GM18909 (cell line): Measurements from ENCODE around the gene TRIM67.
A peak's percentile ranks its signal among the peaks of the same experiment; 100 is the strongest.

Experiments used
- ATAC-seq: cut with Tn5 transposase; IDR thresholded peaks from one replicate; pipeline ENCODE4 v1.9.1; 2021; ENCODE audit warnings: mild to moderate bottlenecking; ENCODE audit not compliant: unreplicated experiment, poor library complexity

The TRIM67 gene

DNA sequence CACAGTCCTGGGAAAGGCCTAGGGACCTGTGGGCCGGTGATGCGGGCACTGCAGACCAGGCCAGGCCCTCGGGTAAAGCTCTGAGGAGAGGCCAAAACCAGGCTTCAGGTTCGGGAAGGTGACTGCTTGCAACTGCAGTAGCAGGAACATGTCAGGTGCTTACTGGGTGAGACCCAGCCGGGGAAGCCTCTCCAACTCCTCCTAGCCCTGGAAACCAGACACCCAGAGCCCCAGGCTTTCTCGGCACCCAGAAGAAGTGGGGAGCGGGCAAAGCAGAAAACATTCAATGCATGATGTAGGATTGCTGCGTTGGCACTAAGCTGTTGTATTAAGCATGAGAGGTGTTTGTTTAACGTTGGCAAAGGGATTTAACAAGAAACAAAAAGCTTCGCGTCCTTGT lies 58.9 kb downstream of the TRIM67 start:
- ATAC-seq, result no peak

DNA sequence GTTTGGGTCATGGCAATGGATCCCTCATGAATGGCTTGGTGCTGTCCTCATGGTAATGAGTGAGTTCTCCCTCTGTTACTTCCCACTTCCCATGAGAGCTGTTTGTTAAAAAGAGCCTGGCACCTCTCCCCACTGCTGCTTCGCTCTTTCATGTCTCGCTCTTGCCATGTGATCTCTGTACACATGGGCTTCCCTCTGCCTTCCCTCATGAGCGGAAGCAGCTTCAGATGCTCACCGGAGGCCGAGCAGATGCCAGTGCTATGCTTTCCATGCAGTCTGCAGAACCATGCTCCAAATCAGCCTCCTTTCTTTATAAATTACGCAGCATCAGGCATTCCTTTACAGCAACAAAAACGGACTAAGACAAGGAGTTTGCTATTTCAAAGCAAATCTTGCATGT lies 64.3 kb downstream of the TRIM67 start:
- ATAC-seq, result no peak

DNA sequence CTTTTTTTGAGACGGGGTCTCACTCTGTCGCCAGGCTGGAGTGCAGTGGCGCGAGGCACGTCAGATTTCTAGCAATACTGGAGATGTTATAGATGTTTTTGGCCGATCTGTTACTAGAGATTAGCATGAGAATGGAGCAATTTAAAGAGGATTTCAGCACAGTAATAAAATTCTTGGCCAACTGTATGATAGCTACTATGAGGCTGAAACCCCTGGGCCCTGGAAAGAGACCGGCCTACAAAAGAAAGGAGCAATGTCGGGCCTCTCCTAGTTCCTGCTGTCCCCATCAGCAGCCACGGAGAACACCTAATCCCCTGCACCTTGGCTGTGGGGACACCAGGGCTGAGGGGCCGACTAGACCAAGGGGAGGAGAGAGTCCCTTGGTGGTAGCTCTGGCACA lies 69.7 kb downstream of the TRIM67 start:
- no peak for ATAC-seq

DNA sequence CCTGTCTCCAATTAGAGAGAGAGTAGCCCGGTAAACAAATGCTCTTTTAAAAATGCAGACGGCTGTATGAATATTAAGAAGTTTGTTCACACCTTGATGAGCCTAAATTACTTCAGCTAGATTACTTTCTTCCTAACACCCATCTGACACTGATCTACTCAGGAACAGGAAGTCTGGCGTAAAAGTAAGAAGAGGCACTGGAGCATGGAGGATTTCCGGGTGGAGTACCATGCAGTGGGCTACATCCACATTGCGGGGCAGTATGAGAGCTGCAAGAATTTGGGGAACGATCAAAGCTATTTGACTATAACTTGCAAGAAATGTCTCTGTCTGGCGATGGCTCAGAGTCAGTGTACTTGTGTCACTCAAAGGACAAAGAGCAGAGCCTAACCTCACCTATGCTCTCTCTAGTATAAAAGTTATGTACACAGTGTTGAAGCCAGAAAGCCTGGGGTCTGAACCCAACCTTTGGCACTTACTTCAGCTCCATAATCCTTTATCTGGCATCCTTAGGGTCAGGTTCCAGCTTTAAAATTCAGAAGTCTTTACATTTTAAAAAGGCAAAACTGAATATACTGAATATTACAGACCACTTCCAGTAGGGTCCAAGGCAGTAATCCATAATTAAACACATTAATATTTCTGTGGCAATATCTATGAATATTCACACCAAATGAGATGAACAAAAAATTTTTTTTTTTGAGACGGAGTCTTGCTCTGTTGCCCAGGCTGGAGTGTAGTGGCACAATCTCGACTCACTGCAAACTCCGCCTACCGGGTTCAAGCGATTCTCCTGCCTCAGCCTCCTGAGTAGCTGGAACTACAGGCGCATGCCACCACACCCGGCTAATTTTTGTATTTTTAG lies 71.2 kb downstream of the TRIM67 start:
- ATAC-seq, result peak; percentile 70

DNA sequence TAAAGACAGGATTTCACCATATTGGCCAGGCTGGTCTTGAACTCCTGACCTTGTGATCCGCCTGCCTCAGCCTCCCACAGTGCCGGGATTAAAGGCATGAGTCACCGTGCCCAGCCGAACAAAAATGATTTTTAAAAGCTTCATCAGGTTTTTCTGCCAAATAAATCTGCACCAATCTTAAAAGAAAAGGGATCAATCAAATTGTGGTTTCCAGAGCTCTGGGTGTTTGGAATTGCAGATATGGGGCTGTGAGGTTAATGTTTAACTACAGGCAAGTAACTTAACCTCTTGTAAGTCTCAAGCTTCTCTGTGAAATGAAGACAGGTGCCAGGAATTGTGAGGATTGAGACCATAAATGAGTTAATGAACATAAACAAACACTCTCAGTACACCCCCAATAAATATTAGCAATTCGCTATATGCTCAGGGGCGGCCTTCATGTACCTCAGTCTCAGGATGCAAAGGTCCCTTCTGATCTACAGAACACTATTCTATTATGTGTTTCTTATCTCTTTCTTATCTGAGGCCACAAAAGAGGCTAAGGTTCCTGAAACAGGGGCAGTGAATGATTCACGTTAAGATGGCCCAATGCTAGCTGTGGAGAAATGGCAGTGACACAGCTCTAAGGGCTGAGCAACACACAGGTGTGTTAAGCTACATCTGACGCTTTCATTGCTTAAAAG lies 72.0 kb downstream of the TRIM67 start:
- ATAC-seq, result no peak

DNA sequence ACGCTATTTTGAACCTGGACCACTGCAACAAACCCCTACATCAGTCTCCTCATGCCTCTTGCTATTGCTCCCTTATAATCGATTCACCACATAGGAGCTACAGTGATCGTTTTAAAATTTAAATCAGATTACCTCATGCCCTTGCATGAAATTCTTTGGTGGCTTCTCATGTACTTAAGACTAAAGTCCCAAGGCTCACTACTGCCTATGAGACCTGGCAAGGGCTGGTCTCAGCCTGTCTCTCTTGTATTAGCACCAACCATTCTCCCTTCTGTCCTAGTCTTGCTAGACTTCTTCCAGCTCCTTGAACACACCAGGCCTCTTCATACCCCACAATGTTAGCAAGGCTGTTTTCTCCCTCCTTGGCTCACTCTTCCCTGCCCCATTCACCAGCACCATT lies 72.6 kb downstream of the TRIM67 start:
- ATAC-seq, result no peak

DNA sequence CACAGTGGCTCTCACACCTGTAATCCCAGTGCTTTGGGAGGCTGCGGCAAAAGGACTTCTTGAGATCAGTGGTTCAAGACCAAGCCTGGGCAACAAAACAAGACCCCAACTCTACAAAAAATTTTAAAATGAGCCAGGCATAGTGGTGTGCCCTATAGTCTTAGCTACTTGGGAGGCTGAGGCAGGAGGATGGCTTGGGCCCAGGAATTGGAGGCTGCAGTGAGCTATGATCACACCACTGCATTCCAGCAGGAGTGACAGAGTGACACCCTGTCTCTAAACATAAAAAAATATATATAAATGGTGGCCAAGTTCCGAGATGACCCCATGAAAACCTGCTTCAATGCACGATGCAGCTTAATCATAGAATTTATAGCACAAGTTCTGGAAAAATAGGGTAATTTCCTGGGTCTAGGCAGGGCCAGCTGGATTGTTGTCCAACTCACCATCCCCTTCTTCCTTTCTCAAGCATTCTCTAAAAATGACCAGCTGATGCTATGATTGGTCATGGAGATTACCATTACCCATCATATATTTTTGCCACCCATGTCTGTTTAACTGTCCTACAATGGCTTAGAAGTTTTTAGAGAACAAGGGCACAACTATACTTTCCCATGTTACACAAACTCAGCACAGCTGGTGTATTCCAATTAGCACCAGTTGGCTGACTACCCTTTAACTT lies 73.8 kb downstream of the TRIM67 start:
- no peak for ATAC-seq

DNA sequence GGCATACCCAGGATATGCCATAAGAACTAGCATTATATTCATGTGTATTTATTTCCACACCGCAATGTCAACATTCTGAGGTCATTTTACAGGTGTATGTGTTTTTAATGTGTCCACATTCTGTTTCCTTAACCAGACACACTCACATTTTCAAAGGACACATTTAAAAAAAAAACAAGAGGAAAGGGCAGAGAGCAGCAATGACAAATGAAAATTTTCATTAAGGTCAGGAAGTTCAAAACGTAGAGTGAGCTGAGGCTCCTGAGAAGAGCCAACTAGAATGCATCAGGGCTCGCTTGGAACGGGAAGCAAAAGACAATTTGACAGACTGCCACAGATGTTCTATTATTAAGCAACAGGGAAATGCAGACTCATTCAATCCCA lies 74.3 kb downstream of the TRIM67 start:
- no peak for ATAC-seq

DNA sequence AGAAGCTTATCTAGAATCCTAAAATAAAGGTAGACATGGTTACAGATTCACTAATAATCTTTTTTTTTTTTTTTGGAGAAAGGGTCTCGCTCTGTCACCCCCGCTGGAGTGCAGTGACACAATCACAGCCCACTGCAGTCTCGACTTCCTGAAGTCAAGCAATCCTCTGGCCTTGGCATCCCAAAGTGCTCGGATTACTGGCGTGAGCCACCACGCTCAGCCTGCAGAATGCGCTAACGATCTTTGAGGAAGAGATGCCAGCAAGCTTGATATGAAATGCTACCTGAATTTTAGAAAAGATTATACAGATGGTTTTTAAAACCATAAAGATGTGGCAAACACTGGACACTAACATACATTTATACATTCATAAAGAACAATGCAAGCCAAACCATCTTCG lies 75.1 kb downstream of the TRIM67 start:
- no peak for ATAC-seq

DNA sequence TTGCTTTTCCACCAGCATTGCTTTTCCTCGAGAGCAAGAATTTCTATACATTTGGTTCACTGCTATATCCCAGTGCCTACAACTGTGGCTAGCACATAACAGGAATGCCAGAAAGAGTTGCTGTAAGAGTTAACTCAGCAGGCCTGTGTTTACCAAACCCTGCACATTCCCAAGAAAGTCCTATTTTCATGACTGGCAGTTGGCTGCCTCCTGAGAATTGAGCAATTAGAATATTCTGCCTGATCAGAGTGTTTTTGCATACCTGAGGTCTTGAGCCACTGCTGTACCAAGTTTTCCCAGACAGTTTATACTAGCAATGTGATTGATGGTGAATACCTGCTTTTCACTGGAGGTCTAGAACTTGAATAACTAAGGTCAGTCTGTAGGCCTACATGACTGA lies 76.4 kb downstream of the TRIM67 start:
- ATAC-seq, result no peak

DNA sequence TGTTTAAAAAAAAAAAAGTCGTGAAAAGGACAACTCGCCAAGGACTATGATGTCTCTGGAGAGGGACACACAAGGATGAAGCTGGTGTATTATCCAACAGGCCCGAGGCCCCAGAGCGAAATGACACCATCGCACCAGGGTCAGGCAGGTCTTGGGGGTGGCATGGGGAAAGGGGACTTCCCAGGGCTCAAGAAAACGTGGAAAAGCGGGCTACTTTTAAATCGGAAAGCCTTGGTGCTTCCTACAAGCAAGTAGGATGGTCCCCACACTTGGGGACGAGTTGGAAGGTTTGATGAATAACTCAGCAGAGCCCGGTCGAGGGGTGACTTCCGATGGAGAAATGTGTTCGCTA lies 78.6 kb downstream of the TRIM67 start:
- ATAC-seq, result peak; percentile 1

DNA sequence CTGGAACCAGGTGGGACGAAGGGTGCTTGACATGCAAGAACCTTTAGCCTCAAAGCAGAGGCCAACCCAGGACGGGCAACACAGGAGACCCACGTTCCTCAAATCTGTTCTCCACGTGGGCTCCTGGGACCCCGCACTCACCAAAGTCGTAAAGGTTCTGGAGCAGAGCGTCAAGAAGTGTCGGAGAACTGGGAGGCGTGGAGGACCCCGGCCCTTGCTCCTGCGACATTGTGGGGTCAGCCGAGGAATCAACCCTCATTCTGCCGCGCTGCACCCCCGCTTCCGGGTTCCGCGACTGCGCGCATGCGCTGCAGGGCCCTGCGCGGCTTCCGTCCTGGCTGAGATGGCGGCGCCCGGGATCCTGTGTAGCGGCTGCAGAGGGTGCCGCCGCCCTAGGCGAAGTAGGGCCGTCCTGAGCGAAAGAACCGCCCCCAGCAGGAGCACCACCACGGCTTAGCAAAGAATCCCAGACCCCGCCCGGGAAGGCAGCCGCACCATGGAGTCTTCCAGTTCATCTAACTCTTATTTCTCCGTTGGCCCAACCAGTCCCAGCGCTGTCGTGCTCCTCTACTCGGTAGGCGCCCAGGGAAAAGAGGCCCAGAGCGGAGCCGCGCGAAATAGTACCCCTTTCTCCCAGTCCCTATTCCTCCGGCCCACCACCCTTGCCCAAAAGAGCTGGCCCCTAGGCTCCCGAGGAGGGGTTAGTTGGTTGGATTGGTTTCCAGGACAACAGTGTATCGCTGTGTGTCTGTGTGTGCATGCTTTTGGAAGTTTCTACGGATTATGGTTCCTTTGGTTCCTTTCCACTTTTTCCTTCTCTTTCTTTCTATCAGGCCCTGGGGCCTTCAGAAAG lies 79.3 kb downstream of the TRIM67 start, which contains the start of gene GNPAT:
Gene GNPAT (plus strand): TSS at position 330 of the 853 bp plus-strand sequence. CDS start 167 bp downstream, at position 497.
- peak; percentile 95 for ATAC-seq

DNA sequence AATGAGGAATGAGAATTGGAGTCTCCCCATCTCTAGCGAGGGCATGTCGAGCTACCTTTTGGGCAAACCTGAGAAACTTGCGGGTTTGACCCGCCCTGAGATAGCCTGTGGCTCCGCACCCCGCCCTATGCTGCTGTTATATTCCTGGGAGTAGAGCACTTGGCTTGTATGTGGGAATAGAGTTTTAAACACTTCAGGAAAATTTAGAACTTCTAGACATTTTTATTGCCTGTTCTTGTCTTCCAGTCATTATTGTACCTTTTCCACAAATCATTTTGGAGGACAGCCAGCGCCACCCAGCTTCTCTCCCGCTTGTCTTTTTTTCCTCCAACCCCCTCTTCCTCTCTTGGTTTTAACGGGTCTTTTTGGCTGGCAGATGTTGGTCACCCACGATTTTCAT lies 79.9 kb downstream of the TRIM67 start:
- ATAC-seq, result peak; percentile 36

DNA sequence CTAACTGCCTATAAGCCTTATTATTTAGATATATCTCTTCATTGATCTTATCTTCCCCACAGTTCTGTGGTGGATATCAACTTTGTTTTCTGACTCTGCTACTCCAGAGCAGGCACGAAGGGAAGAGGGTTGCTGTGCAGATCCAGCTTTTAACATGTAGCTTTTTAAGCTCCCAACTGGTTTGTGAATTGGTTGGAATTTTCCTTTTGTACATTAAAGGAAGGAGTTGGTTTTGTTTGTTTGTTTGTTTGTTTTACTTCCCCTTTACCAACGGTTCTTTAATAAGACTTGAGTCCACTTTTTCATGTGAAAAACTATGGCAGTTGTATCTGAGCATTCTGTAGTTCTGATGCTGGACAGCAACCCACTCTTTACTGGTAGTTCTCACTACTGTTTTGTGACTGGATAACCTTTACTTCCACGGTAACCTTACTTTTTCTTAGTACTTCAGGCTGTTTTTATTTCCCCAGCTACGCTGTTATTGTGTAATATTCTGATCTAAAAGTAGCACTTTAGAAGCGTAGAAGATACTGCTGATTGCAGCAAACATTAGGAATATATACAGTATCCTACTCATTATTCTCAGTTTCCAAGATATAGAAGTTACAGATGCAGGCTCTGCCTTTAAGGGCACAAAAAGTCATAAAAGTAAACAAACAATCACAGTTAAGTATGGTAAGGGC lies 80.8 kb downstream of the TRIM67 start:
- no peak for ATAC-seq

DNA sequence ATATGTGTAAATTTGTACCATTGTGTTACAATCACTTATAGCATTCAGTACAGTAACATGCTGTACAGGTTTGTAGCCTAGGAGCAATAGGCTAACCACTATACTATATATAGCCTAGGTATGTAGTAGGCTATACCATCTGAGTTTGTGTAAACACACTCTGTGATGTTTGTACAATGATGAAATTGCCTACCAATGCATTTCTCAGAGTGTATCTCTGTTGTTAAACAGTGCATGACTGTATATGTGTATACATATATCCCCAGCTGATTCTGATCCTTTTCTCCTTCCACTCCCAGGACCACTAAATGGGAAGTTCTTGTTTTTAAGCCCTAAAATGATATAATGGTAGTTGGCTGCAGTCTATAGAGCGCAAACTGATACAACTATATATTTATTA lies 86.9 kb downstream of the TRIM67 start:
- no peak for ATAC-seq

DNA sequence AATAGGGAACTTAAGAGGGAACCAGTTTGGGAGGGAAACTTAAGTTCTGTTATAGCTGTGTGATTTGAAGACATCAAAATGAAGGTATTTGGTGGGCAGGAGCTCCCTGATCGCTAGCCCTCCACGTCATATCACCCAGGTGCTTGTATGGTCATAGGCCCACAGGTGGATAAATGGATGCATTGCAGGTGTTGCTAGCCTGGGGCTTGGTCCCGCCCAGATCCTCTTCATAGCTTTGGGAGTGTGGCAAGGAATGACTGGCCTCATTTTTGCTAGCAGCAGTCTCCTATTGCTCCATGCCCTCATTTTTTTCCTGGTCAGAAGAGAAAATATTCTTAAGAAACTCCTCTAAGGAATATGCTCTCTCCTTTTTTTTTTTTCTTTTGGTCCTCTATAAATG lies 90.5 kb downstream of the TRIM67 start:
- no peak for ATAC-seq

DNA sequence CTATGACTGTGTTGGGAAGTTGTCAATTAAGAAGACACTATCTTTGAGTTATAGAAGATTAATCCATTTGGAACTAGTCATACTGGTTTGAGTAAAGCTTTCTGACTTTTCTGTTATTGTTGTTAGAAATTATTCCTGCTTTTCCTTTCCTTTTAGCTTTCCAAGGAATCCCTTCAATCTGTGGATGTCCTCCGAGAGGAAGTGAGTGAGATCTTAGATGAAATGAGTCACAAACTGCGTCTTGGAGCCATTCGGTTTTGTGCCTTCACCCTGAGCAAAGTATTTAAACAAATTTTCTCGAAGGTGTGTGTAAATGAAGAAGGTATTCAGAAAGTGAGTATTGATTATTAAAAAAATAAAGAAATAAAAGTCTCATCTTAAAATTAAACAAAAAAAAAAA lies 98.5 kb downstream of the TRIM67 start:
- no peak for ATAC-seq

DNA sequence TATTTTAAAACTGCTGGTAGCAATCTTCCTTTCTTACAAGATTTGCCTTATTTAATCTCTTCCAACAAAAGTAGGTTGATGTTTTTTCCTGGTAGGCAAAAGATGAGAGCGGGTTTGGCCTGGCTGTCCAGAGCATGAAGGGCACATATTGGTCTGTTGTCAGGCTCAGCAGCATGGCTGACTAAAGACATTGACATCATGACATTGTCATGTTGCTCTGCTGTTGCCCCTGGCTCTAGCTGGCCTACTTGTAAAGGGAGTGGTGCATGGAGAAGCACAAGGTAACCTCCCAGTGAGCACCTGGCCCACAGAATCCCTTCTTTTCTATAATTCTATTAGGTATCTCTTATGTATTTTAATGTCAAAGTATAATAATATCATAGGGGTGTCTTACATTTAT lies 102.8 kb downstream of the TRIM67 start:
- no peak for ATAC-seq

DNA sequence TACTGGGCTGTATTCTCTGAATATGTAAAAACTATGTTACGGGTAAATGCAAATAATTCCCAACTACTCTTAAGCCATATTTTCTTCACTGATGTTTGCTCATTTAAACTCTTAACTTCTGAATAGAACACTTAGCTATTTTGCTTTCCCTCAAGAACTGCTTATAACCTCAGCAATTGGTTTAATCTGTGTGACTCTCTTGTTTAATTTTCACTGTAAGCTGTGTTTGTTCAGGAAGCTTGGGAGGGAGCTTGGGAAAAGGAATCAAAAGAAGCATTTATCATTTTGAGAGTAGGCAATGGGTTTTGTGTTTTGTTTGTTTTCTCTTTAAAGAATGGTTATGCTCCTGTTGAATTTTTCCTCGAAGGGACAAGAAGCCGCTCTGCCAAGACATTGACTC lies 103.5 kb downstream of the TRIM67 start:
- no peak for ATAC-seq

DNA sequence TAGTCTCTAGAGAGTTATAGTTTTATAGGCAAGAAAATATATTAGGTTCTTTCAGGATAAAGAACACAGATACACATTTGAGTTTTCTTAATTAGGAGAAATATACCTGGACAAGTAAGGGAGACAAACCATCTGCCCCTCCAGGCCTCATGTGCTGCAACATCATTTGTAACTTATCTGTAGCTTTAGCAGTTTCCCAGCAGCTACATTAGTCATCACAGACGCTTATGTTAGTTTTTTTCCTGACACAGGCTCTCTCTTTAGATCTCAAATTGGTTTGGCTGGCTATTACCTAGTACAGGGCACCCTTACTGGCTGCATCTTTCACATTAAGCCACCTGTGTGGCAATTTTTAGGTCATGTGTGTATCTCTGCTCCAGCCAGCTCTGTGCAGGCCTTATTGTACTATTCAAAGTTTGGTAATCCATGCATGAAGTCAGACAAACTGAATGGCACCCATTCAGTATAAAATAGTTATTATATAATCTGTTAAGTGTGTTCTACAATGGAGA lies 105.0 kb downstream of the TRIM67 start:
- no peak for ATAC-seq
